Panc1 (cell line): Measurements from ENCODE around the gene CDH23. TPM values are rescaled to one million over a fixed set of nuclear protein-coding genes. Genes with fewer than 3 reads are reported as not detected.

Source experiments
- ATAC-seq: fragments of 200-7000 bp; cut with Tn5 transposase; 2 replicates; pipeline ENCODE4 v1.9.1; 2020; ENCODE audit warnings: mild to moderate bottlenecking, moderate library complexity
- BruUV-seq: library from RNA; stranded (reverse); fragments of 400-500 nt; replicated peaks from 2 replicates; lab custom pipeline; 2021; lab: Mats Ljungman, UMichigan
- CTCF ChIA-PET: fragments of 300-600 bp; sonication (Branson Sonifier 250); formaldehyde crosslinking; loops from one replicate; lab custom pipeline; 2022; ENCODE audit warnings: antibody characterized with exemption; lab: Charles Lee
- POLR2A ChIA-PET: fragments of 300-600 bp; sonication (Branson Sonifier 250); formaldehyde crosslinking; loops from one replicate; lab custom pipeline; 2022; ENCODE audit warnings: antibody characterized with exemption; lab: Charles Lee
- DNase-seq: peaks from one replicate; pipeline ENCODE4 v3.0.0-alpha.2; 2010; ENCODE audit warnings: low read depth, low spot score
- H3K27ac ChIP-seq: 2 replicates; pipeline ENCODE4 v1.5.1; 2011; ENCODE audit warnings: mild to moderate bottlenecking, low read length, inconsistent platforms
- H3K27me3 ChIP-seq: fragments of 200-500 bp; sonication (Bioruptor generic); 2 replicates; pipeline ENCODE4 v1.6.0; 2014; ENCODE audit warnings: low read length, inconsistent platforms; ENCODE audit not compliant: control insufficient read depth, insufficient read depth
- H3K36me3 ChIP-seq: fragments of 200-500 bp; sonication (Bioruptor generic); 2 replicates; pipeline ENCODE4 v1.5.1; 2014; ENCODE audit warnings: inconsistent platforms, mild to moderate bottlenecking, low read length, moderate library complexity; ENCODE audit not compliant: control insufficient read depth, insufficient read depth
- H3K4me1 ChIP-seq: 2 replicates; pipeline ENCODE4 v1.5.1; 2011; ENCODE audit warnings: inconsistent platforms, mild to moderate bottlenecking, low read length, moderate library complexity; ENCODE audit not compliant: control insufficient read depth, insufficient read depth
- H3K4me3 ChIP-seq, 2 experiments: 2 replicates each; pipeline ENCODE4 v1.5.1; 2011 to 2012; ENCODE audit warnings: low read depth in 2 of 2, low read length in 2 of 2, mild to moderate bottlenecking in 2 of 2, inconsistent platforms in 1 of 2, moderate library complexity in 1 of 2
- H3K9me3 ChIP-seq: fragments of 200-500 bp; sonication (Bioruptor generic); 2 replicates; pipeline ENCODE4 v1.5.1; 2014; ENCODE audit warnings: low read depth, mild to moderate bottlenecking, inconsistent platforms, low read length, moderate library complexity; ENCODE audit not compliant: control insufficient read depth, insufficient read depth
- POLR2AphosphoS5 ChIP-seq: IDR thresholded peaks from 2 replicates; pipeline ENCODE4 v1.6.1; 2012; ENCODE audit warnings: mild to moderate bottlenecking, low read depth, low read length, moderate library complexity
- SIN3A ChIP-seq: IDR thresholded peaks from 2 replicates; pipeline ENCODE4 v1.6.1; 2012; ENCODE audit warnings: low read depth, mild to moderate bottlenecking, low read length, moderate library complexity, borderline replicate concordance; ENCODE audit not compliant: insufficient read depth
- TCF7L2 ChIP-seq: IDR thresholded peaks from 2 replicates; pipeline ENCODE4 v1.6.1; 2011; ENCODE audit warnings: mild to moderate bottlenecking, low read depth, low read length, inconsistent platforms
- in situ Hi-C: cut with HindIII; loops from 2 replicates; pipeline ENCODE4 v1.10.0; 2016; ENCODE audit warnings: low sequenced_read_pairs, low pct_unique_long_range_greater_than_20kb
- intact Hi-C: fragments of 100-400 bp; cut with micrococcal nuclease; formaldehyde crosslinking; loops from one replicate; pipeline ENCODE4 v1.10.0; 2022; ENCODE audit not compliant: unreplicated experiment
- total RNA-seq: library from RNA; stranded (reverse); gene quantifications from one replicate; pipeline ENCODE4 v1.2.1, GENCODE V29; 2021; ENCODE audit not compliant: unreplicated experiment
- TF ChIP-seq, protein P1 (sequence below): fragments of 450-650 bp; IDR thresholded peaks from 2 replicates; pipeline ENCODE4 v1.5.1; 2017; ENCODE audit warnings: mild to moderate bottlenecking
- TF ChIP-seq, protein P2 (sequence below), 2 experiments: IDR thresholded peaks; 2 replicates each; pipeline ENCODE4 v1.6.1; 2011 to 2012; ENCODE audit warnings: low read depth in 2 of 2, control low read depth in 1 of 2, low read length in 1 of 2, mild to moderate bottlenecking in 1 of 2, moderate library complexity in 1 of 2; ENCODE audit not compliant: insufficient read depth in 1 of 2

CDH23 gene
- total RNA-seq, 1 experiment from 2014 or later, result 2.7 TPM

DNA sequence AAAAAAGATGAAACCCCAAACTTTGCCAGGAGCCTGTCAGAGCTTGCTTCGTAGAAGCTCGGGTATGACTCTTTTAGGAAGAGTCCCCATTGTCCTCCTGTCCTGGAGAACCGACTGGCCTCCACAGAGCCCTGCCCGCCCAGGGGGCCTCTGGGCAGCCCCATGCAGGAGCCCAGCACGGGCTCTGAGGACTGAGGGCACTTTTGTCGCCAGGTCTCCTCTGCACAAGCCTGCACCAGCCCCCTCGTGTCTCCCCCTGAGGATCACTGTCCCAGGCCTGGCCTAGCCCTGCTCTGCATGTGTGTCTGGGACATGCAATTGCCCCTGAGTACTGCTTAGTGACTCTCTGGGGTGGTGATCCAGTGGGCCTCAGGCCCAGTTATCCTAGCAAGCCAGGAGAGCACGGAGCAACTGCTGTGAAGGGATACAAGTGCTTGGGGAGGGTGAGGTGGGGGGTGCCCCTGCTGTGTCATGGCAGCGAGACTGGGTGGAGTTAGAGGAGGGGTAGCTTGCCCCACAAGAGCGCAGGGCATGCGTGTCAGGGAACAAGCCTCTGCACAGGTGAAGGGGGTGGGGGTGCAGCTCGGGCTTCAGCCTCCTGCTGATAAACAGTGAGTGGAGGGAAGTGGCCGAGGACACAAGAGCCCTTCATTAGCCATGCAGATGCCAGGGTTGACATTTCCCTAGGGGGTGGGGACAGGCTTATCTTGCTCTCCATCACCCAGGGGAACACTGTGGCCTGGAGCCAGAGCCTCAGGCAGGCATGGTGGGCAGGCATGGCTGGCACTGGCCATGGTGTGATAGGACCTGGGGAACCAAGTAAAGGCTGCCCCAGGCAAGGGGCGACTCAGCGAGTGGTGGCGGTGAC is 179.4 kb downstream of the CDH23 start:
- DNase-seq, result no peak
- no peak overlapping the region for H3K4me3 ChIP-seq
- no peak overlapping the region for H3K27ac ChIP-seq
- no peak for ATAC-seq
- CTCF ChIA-PET, result interaction anchor here (1.1 kb wide), 1 partner anchor 176 kb away, joined by 4 read pairs; no protein-coding TSS in a partner anchor
- POLR2A ChIA-PET, result no interaction called here
- H3K36me3 ChIP-seq, result no peaks in the 10 kb centered on the region
- H3K9me3 ChIP-seq, result no peaks in the 10 kb centered on the region
- in situ Hi-C loops, result no loop called here
- H3K27me3 ChIP-seq, result no peaks in the 10 kb centered on the region
- TF ChIP-seq, protein P1, sequence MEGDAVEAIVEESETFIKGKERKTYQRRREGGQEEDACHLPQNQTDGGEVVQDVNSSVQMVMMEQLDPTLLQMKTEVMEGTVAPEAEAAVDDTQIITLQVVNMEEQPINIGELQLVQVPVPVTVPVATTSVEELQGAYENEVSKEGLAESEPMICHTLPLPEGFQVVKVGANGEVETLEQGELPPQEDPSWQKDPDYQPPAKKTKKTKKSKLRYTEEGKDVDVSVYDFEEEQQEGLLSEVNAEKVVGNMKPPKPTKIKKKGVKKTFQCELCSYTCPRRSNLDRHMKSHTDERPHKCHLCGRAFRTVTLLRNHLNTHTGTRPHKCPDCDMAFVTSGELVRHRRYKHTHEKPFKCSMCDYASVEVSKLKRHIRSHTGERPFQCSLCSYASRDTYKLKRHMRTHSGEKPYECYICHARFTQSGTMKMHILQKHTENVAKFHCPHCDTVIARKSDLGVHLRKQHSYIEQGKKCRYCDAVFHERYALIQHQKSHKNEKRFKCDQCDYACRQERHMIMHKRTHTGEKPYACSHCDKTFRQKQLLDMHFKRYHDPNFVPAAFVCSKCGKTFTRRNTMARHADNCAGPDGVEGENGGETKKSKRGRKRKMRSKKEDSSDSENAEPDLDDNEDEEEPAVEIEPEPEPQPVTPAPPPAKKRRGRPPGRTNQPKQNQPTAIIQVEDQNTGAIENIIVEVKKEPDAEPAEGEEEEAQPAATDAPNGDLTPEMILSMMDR, result no peak
- TF ChIP-seq, protein P2, sequence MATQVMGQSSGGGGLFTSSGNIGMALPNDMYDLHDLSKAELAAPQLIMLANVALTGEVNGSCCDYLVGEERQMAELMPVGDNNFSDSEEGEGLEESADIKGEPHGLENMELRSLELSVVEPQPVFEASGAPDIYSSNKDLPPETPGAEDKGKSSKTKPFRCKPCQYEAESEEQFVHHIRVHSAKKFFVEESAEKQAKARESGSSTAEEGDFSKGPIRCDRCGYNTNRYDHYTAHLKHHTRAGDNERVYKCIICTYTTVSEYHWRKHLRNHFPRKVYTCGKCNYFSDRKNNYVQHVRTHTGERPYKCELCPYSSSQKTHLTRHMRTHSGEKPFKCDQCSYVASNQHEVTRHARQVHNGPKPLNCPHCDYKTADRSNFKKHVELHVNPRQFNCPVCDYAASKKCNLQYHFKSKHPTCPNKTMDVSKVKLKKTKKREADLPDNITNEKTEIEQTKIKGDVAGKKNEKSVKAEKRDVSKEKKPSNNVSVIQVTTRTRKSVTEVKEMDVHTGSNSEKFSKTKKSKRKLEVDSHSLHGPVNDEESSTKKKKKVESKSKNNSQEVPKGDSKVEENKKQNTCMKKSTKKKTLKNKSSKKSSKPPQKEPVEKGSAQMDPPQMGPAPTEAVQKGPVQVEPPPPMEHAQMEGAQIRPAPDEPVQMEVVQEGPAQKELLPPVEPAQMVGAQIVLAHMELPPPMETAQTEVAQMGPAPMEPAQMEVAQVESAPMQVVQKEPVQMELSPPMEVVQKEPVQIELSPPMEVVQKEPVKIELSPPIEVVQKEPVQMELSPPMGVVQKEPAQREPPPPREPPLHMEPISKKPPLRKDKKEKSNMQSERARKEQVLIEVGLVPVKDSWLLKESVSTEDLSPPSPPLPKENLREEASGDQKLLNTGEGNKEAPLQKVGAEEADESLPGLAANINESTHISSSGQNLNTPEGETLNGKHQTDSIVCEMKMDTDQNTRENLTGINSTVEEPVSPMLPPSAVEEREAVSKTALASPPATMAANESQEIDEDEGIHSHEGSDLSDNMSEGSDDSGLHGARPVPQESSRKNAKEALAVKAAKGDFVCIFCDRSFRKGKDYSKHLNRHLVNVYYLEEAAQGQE (IDR thresholded peaks at IDR 0.05; ENCODE audit: insufficient read depth in 1 of 2, low read depth in 2 of 2, low read length in 1 of 2), result no peak
- no peak for TF ChIP-seq TCF7L2
- TF ChIP-seq SIN3A, result no peak
- no peak for TF ChIP-seq POLR2AphosphoS5
- intact Hi-C loops, result no loop called here
- BruUV-seq, result no TSS peak
- peaks cover 6% of the 10 kb centered on the region; the same call in 1 of the 2 replicates for H3K4me1 ChIP-seq

DNA sequence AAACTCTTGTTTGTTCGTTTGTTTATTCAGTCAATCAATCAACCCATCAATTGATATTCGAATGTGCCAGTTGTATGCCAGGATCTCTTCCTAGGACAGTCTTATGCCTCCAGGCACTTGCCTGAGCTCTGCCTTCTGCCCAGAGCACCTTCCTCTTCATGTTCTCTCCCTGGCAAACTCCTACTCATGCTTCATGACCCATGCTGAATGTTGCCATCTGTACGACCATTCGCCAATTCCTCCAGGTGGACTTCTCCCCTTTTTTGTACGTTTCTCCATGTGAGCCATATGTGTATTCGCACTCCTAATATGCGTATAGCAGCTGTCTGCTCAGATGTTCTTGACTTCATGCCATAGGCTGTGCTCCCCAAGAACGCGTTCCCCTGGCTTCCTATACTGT is 180.1 kb downstream of the CDH23 start:
- H3K4me1 ChIP-seq, result peaks cover 6% of the 10 kb centered on the region; the same call in 1 of the 2 replicates
- CTCF ChIA-PET, result no interaction called here
- no TSS peak for BruUV-seq
- H3K36me3 ChIP-seq, result no peaks in the 10 kb centered on the region
- ATAC-seq (no peak), DNase-seq (no peak)
- no peaks in the 10 kb centered on the region for H3K9me3 ChIP-seq
- no peak overlapping the region for H3K4me3 ChIP-seq
- TF ChIP-seq, protein P2 (IDR thresholded peaks at IDR 0.05; ENCODE audit: insufficient read depth in 1 of 2, low read depth in 2 of 2, low read length in 1 of 2), result no peak
- TF ChIP-seq SIN3A (no peak), TCF7L2 (no peak), POLR2AphosphoS5 (no peak)
- TF ChIP-seq, protein P1, result no peak
- intact Hi-C loops (no loop called here), in situ Hi-C loops (no loop called here)
- POLR2A ChIA-PET, result no interaction called here
- H3K27me3 ChIP-seq, result no peaks in the 10 kb centered on the region
- H3K27ac ChIP-seq, result no peak overlapping the region
